Esophagus squamous epithelium (tissue), 4 donors: ENCODE data around the gene SRC.

Experiments
- CTCF ChIP-seq, 6 experiments: fragments of 450-650 bp in 4 of 6; fragments of 200-600 bp in 2 of 6; sonication (generic) in 2 of 6; IDR thresholded peaks; one replicate each; pipeline ENCODE4 v1.5.1; 2016 to 2019; ENCODE audit warnings: antibody characterized with exemption in 6 of 6, mild to moderate bottlenecking in 4 of 6, moderate library complexity in 4 of 6
- POLR2A ChIP-seq, 4 donors: fragments of 450-650 bp; IDR thresholded peaks; one replicate each; pipeline ENCODE4 v1.6.1; 2017; ENCODE audit warnings: antibody characterized with exemption in 4 of 4, mild to moderate bottlenecking in 4 of 4, moderate library complexity in 3 of 4

- no peak for TF ChIP-seq CTCF (IDR thresholded peaks at IDR 0.05)
- TF ChIP-seq POLR2A (IDR thresholded peaks at IDR 0.05), result no peak
Observed at GRCh38 chr20:37356961-37357371, 11.0 kb downstream of the SRC start.
